NAMALWA (cell line): Measurements from ENCODE around the gene ZCCHC18.

Experiments used
- DNase-seq: peaks from one replicate; pipeline ENCODE4 v3.0.0-alpha.2; 2015; ENCODE audit warnings: low spot score

ZCCHC18 gene

DNA sequence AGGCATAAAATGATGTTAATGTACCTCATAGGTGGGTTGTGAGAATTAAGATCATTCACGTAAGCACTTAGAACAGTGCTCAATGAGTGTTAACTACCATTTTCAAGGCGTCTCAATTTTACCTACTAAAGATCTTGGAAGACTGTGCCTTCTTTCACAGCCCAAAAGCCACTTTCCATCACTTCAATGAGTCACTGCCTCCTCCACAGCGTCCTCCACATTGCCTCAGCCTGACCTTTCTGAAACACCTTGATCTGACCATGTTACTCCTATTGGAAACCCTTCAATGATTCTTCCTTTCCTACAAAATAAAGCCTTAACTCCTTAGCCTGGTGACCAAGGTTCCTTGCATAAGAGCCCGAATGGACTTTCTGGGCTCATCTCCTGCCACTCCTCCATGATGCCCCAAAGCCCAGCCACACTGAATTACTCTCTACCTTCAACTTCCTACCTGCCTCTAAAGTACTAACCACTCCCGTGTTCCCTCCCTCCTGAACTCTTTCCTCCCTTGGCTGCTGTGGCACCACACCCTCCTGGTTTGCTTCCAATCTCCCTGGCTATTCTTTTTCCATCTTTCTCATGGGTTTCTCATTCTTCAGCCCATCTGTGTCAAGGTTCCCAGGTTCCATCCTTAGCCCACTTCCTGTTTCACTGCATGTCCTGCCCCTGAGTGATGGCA, 22.4 kb downstream of the ZCCHC18 start:
- DNase-seq = no peak

DNA sequence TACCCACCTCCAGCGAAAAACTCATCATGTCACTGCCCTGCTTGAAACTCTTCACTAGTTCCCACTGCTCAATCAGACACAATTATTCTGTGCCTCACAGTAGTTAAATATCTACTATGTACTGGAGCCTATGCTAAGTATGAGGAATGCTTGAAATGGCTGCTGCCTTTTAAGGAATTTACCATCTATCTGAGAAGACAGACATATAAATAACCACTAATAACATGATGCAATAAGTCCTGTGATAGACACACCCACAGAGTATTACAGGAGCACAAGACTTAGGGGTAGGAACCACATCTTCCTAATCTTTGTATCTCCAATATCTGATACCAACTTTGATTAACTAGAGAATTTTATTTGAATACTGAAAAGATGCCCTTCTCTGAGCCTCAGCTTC, 23.4 kb downstream of the ZCCHC18 start:
- no peak for DNase-seq

GRCh38 chrX:104136241-104137019, 24.1 kb downstream of the ZCCHC18 start:
- peak; percentile 71 for DNase-seq

GRCh38 chrX:104137496-104137895, 25.2 kb downstream of the ZCCHC18 start:
- DNase-seq = peak; percentile 25

DNA sequence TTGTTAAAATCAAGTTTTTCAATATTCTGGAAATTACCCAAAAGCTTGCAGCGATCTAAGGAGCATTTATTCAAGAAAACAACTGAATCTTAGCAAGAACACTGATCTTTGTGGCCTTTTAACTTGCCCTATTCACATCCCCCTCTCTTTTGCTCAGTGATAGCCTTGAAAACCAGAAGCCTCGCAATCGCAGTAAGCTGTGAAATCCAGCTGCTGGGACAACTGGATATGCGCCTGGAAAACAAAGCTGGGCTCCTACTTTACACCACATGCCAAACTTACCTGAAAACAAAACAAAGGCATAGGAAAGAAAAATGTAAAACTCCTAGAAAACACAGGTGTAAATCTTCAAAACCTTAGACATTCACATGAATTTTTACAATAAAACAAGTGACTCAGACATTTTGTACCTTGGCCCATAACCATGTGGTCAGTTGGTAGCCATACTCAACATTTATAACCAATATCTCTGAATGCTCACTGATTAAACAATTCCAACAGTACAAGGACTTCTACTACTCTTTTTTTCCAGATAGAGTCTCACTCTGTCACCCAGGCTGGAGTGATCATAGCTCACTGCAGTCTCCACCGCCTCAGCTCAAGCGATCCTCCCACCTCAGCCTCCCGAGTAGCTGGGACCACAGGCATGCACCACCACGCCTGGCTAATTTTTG, 28.9 kb downstream of the ZCCHC18 start:
- no peak for DNase-seq

DNA sequence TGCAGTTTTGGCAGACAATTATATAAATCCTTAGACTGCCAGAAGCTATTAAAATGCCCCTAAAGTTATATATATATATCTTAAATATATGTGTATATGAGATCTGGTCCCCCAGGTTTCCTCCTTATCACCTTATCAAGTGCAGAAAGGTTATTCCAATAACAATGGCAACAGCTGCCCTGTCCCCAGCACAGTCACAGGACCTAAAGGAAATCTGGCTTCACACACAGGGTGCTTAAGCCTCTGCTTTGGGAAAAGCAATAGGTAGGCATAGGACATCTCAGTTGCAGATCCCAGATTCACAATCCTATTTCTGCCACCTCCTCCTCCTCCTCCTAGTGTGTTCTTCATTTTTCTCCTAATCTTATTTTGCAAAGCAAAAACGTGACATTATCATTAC, 38.7 kb downstream of the ZCCHC18 start:
- DNase-seq = no peak

DNA sequence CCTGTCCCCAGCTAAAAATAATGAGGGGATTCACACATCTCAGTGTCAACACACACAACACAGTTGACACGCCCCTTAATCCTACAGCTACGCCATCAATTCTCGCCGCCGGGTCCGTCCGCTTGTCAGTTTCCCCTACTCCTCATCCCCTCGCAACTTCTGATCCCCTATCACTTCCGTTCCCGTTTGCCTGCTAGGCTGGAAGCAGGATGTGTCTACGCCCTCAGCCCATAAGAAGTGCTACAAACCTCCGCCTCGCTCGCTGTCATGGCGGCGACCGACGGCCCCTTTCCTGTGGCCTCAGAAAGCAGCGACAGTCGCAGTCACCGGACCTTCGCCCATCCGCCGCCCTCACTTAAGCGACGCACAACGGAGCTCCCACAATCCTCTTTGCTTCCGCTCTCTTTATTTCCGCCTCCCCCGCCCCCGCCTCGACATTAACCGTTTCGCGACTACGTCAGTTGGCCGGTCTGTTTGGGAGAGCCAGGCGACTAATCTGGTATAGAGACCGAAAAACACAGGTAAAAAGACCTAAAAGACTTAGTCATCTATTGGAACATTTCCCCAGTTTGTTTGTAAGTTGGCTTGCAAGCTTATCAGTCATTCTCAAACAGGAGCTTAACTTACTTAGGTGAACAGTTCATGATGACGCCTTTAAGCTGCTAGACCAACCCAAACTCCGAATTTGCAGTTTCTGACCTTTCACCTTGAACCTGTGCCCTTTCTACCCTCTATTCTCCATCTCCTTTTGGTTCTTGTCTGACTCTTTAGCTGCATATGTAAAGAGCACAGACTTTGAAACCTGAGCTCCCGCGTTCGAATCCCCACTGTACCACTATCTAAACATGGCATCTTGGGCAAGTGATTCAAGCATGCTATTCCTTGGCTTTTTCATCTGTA, 44.6 kb downstream of the ZCCHC18 start, which contains the start of gene SLC25A53:
TSS of gene SLC25A53 (minus strand) at position 380 of the 900 bp plus-strand sequence. CDS start 51,752 bp downstream, outside the sequence.
- DNase-seq = peak; percentile 87
